GM12878 (cell line): ENCODE data around the gene MPRIP. TPM values are rescaled to one million over a fixed set of nuclear protein-coding genes. Genes with fewer than 3 reads are reported as not detected.

Experiments
- BCL3 ChIP-seq: IDR thresholded peaks from 2 replicates; pipeline ENCODE4 v1.6.1; 2011; ENCODE audit warnings: borderline replicate concordance, low read depth, mild to moderate bottlenecking, moderate library complexity, low read length; ENCODE audit not compliant: insufficient read depth, poor library complexity, severe bottlenecking
- CBX3 ChIP-seq: fragments of 200-600 bp; sonication (generic); IDR thresholded peaks from 2 replicates; pipeline ENCODE4 v1.6.1; 2016; ENCODE audit warnings: low read depth, borderline replicate concordance
- CHD1 ChIP-seq: IDR thresholded peaks from 2 replicates; pipeline ENCODE4 v1.6.1; 2012; ENCODE audit warnings: low read depth, low read length, improper control_type of control experiment
- CHD2 ChIP-seq: IDR thresholded peaks from 2 replicates; pipeline ENCODE4 v1.6.1; 2011; ENCODE audit warnings: low read depth, low read length, improper control_type of control experiment, borderline replicate concordance
- ELK1 ChIP-seq: IDR thresholded peaks from 2 replicates; pipeline ENCODE4 v1.6.1; 2012; ENCODE audit warnings: low read depth, low read length, improper control_type of control experiment
- ESRRA ChIP-seq: IDR thresholded peaks from 2 replicates; pipeline ENCODE4 v1.6.1; 2012; ENCODE audit warnings: mild to moderate bottlenecking, low read length, improper control_type of control experiment
- FOS ChIP-seq: IDR thresholded peaks from 3 replicates; pipeline ENCODE4 v1.6.1; 2011; ENCODE audit warnings: borderline replicate concordance; ENCODE audit not compliant: insufficient read length; ENCODE audit errors: extremely low read depth
- MEF2B ChIP-seq: fragments of 450-650 bp; IDR thresholded peaks from 2 replicates; pipeline ENCODE4 v1.6.1; 2018; ENCODE audit warnings: mild to moderate bottlenecking, moderate library complexity; ENCODE audit not compliant: partially characterized antibody, poor library complexity, severe bottlenecking
- NR2C1 ChIP-seq: fragments of 450-650 bp; IDR thresholded peaks from 2 replicates; pipeline ENCODE4 v1.6.1; 2017; ENCODE audit warnings: antibody characterized with exemption, mild to moderate bottlenecking, moderate library complexity
- POU2F2 ChIP-seq: IDR thresholded peaks from 3 replicates; pipeline ENCODE4 v1.6.1; 2011; ENCODE audit warnings: low read depth, mild to moderate bottlenecking, low read length, borderline replicate concordance
- SMAD5 ChIP-seq: IDR thresholded peaks from 2 replicates; pipeline ENCODE4 v1.6.1; 2016; ENCODE audit warnings: antibody characterized with exemption, low read depth
- SMARCA5 ChIP-seq: fragments of 450-650 bp; IDR thresholded peaks from 2 replicates; pipeline ENCODE4 v1.6.1; 2017; ENCODE audit warnings: mild to moderate bottlenecking
- SP1 ChIP-seq: IDR thresholded peaks from one replicate; pipeline ENCODE4 v1.6.1; 2011; ENCODE audit warnings: low read depth, low read length
- SPI1 ChIP-seq: IDR thresholded peaks from 2 replicates; pipeline ENCODE4 v1.6.1; 2011; ENCODE audit warnings: low read depth, mild to moderate bottlenecking, low read length, moderate library complexity, borderline replicate concordance; ENCODE audit not compliant: insufficient read depth
- TCF12 ChIP-seq: IDR thresholded peaks from 2 replicates; pipeline ENCODE4 v1.6.1; 2011; ENCODE audit warnings: low read depth, mild to moderate bottlenecking, low read length
- USF1 ChIP-seq: IDR thresholded peaks from 2 replicates; pipeline ENCODE4 v1.6.1; 2011; ENCODE audit warnings: borderline replicate concordance, low read depth, mild to moderate bottlenecking, moderate library complexity, mixed read lengths, low read length; ENCODE audit not compliant: insufficient read depth; ENCODE audit errors: extremely low read length
- USF2 ChIP-seq: IDR thresholded peaks from 2 replicates; pipeline ENCODE4 v1.6.1; 2011; ENCODE audit warnings: low read depth, low read length, improper control_type of control experiment, borderline replicate concordance
- YBX1 ChIP-seq: fragments of 450-650 bp; IDR thresholded peaks from 2 replicates; pipeline ENCODE4 v1.6.1; 2016; ENCODE audit warnings: antibody characterized with exemption
- ZBTB33 ChIP-seq: fragments of 450-650 bp; IDR thresholded peaks from 2 replicates; pipeline ENCODE4 v1.6.1; 2017; ENCODE audit warnings: mild to moderate bottlenecking
- ZNF24 ChIP-seq: fragments of 450-650 bp; IDR thresholded peaks from 2 replicates; pipeline ENCODE4 v1.6.1; 2017; ENCODE audit warnings: antibody characterized with exemption, mild to moderate bottlenecking
- polyA plus RNA-seq, 11 experiments: library from polyadenylated mRNA; depleted of rRNA in 4 of 11; unstranded in 6 of 11; stranded (reverse) in 5 of 11; fragments of >200 nt; fragmentation: Nextera tagmentation in 4 of 11; fragmentation: Illumina TruSeq in 1 of 11; extraction: Ambion mirVana in 4 of 11; extraction: Trizol in 1 of 11; gene quantifications; 1 replicate in 1 of 11; 2 replicates in 10 of 11; pipeline versions ENCODE4 v1.2.1 to v1.2.3, GENCODE V29; 2011 to 2016; ENCODE audit warnings: inconsistent platforms in 2 of 11, missing spikeins in 2 of 11, low read depth in 1 of 11
- total RNA-seq, 4 experiments: library from RNA; depleted of rRNA in 3 of 4; stranded (reverse); fragments of >200 nt in 3 of 4; fragmentation: Illumina TruSeq in 1 of 4; extraction: Trizol in 1 of 4; gene quantifications; 2 replicates each; pipeline versions ENCODE4 v1.2.1 to v1.2.3, GENCODE V29; 2013 to 2021

MPRIP gene
- total and polyA plus RNA-seq, 10 of the 15 experiments (the other 5 are each of a cell fraction or from before 2014, with no cell fraction given), result 16.5 to 168 (median 71.7) TPM

GRCh38 chr17:17206124-17206912, 164.1 kb downstream of the MPRIP start, which contains the start of gene PLD6 (continued):
- 0 out of 2 replicates have a peak, but pooled peaks have one; percentile 86 for TF ChIP-seq ZBTB33
- 0 out of 2 replicates have a peak, but pooled peaks have one; percentile 20 for TF ChIP-seq TCF12
- no peak for TF ChIP-seq SPI1
- TF ChIP-seq YBX1, result no peak
- TF ChIP-seq SMARCA5, result peak; percentile 77
- TF ChIP-seq USF1, result peak; percentile 99
- TF ChIP-seq BCL3, result peak; percentile 18
- TF ChIP-seq CHD2, result peak; percentile 35; the same call in 1 of the 2 replicates
- no peak for TF ChIP-seq CHD1
- TF ChIP-seq CBX3, result no peak
- peak; percentile 96 for TF ChIP-seq USF2
- TF ChIP-seq SP1, result peak; percentile 90
- TF ChIP-seq ESRRA, result no peak
- no peak for TF ChIP-seq ZNF24
- TF ChIP-seq NR2C1, result peak; percentile 16; the same call in 1 of the 2 replicates
- TF ChIP-seq FOS, result peak; percentile 69
- TF ChIP-seq ELK1, result no peak
- no peak for TF ChIP-seq SMAD5
- no peak; the same call in 2 of the 3 replicates for TF ChIP-seq POU2F2
- peak; percentile 94 for TF ChIP-seq MEF2B
